ENCODE data around the gene MAP1LC3A.

GRCh38 chr20:34516247-34517113 lies 42.0 kb upstream of the MAP1LC3A start, which contains the start of gene DYNLRB1:
- TF ChIP-seq CTCF (conservative IDR thresholded peaks at IDR 0.05) = no peak
- TF ChIP-seq EZH2 (IDR thresholded peaks at IDR 0.05; ENCODE audit: low read depth) = no peak

Measured in PC-9 (cell line).